Airway epithelial cell (primary cell): Measurements from ENCODE around the gene OR4E1. TPM values are rescaled to one million over a fixed set of nuclear protein-coding genes. Genes with fewer than 3 reads are reported as not detected.

ENCODE experiments used
- total RNA-seq: library from RNA; depleted of rRNA; stranded (reverse); fragments of >200 nt; gene quantifications from 2 replicates; pipeline ENCODE4 v1.2.3, GENCODE V29; 2015

OR4E1 gene, protein sequence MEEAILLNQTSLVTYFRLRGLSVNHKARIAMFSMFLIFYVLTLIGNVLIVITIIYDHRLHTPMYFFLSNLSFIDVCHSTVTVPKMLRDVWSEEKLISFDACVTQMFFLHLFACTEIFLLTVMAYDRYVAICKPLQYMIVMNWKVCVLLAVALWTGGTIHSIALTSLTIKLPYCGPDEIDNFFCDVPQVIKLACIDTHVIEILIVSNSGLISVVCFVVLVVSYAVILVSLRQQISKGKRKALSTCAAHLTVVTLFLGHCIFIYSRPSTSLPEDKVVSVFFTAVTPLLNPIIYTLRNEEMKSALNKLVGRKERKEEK
- not detected in 2 replicates for total RNA-seq

DNA sequence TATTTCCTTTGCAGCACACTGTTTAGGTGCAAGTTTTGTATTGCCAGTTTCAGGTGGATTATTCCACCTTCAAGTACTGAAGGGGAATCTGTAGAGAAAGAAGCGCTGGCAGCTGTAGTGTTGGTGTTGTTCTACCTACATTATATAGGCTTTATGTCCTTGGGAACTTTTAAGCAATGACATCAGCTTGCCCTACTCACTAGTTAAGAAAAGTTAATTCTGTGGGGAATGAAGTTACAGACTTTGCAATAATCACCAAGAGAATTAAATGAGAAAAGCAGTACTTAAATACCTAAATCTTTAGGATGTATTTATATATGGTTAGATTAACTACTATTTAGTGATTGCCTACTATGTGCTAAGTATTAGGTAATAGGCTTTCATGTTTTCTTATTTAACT is at the start of gene OR4E1:
Gene OR4E1 (minus strand): TSS at position 101 of the 400 bp plus-strand sequence. CDS start 2,883 bp downstream, outside the sequence.

DNA sequence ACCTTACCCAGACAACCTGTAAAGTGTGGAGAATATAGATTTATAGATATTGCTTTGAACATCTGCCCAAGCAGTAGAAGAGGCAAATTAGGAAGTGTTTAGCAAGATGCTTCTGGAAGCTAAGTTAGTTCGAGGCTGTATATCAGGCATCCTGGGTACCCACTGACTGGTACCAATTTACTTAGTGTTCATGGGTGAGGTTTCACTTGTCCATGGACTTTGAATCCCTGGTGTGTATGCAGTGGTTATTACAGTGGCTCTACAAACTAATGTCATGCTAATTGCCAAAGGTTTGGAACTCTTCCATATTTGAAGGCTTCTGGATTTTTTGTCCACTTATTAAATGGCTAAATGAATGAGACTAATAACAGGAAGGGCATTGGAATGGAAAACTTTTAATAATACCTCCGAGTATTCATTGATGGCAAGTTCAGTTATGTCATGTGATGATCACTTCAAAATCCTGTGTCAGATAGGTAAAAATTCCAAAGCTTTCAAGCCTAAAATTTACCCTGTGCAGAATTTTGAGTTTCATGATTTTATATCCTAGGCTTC is 20.2 kb downstream of the OR4E1 start, which contains the start of gene OR4E2:
Gene OR4E2 (plus strand): TSS at position 505 of the 555 bp plus-strand sequence. CDS start 11,248 bp downstream, outside the sequence.

GRCh38 chr14:21634840-21635239 is 38.8 kb downstream of the OR4E1 start, which contains the start of gene OR10G2:
TSS of gene OR10G2 (minus strand) at chr14:21634940. CDS start at chr14:21634842, 98 bp downstream.

Other genes starting within 250 kb of the OR4E1 start
- 34.5 and 56.3 TPM in 2 replicates for gene CHD8, start 217.7 kb downstream of the OR4E1 start, total RNA-seq
- 8.7 and 9.8 TPM in 2 replicates for gene RAB2B, start 196.9 kb downstream of the OR4E1 start, total RNA-seq
- 26.3 and 39.8 TPM in 2 replicates for gene TOX4, start 196.6 kb downstream of the OR4E1 start, total RNA-seq
- 27.8 and 34.0 TPM in 2 replicates for gene METTL3, start 162.5 kb downstream of the OR4E1 start, total RNA-seq
- gene SALL2, start 147.5 kb downstream of the OR4E1 start, total RNA-seq: 2.6 and 4.2 TPM in 2 replicates
- not detected in 2 replicates for gene OR10G3, start 93.7 kb downstream of the OR4E1 start, total RNA-seq
- not detected in 2 replicates for gene OR10G2, start 38.9 kb downstream of the OR4E1 start, total RNA-seq
- gene OR4E2, start 20.0 kb downstream of the OR4E1 start, total RNA-seq: not detected in 2 replicates